ENCODE results near the gene CYP46A1.

Gene CYP46A1

DNA sequence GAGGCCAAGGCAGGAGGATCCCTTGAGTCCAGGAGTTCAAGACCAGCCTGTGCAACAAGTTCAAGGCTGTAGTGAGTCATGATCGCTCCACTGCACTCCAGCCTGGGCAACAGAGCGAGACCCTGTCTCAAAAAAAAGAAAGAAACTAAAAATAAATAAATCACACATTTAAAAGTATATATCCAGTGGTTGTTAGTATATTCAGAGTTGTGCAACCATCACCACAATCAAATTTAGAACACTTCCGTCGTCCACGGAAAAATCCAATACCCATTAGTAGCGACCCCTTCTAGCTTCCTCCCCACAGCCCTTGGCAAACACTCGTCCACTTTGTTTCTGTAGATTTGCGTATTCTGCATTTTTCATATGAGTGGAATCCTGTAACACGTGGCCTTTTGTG, 64.4 kb downstream of the CYP46A1 start:
- TF ChIP-seq, protein P1, sequence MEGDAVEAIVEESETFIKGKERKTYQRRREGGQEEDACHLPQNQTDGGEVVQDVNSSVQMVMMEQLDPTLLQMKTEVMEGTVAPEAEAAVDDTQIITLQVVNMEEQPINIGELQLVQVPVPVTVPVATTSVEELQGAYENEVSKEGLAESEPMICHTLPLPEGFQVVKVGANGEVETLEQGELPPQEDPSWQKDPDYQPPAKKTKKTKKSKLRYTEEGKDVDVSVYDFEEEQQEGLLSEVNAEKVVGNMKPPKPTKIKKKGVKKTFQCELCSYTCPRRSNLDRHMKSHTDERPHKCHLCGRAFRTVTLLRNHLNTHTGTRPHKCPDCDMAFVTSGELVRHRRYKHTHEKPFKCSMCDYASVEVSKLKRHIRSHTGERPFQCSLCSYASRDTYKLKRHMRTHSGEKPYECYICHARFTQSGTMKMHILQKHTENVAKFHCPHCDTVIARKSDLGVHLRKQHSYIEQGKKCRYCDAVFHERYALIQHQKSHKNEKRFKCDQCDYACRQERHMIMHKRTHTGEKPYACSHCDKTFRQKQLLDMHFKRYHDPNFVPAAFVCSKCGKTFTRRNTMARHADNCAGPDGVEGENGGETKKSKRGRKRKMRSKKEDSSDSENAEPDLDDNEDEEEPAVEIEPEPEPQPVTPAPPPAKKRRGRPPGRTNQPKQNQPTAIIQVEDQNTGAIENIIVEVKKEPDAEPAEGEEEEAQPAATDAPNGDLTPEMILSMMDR (conservative IDR thresholded peaks at IDR 0.05; ENCODE audit: low read length): no peak
- no peak for DNase-seq (ENCODE audit: low read depth)
- H3K4me3 ChIP-seq (ENCODE audit: low read length): no peak overlapping the region

GRCh38 chr14:99749142-99749541, 65.0 kb downstream of the CYP46A1 start:
- TF ChIP-seq, protein P1 (conservative IDR thresholded peaks at IDR 0.05; ENCODE audit: low read length): peak; percentile 22
- no peak for DNase-seq (ENCODE audit: low read depth)
- no peak overlapping the region for H3K4me3 ChIP-seq (ENCODE audit: low read length)

- no peak overlapping the region for H3K4me3 ChIP-seq (ENCODE audit: low read length)
- TF ChIP-seq, protein P1 (conservative IDR thresholded peaks at IDR 0.05; ENCODE audit: low read length): no peak
- no peak for DNase-seq (ENCODE audit: low read depth)
Measured at GRCh38 chr14:99749763-99750715, 65.9 kb downstream of the CYP46A1 start.

DNA sequence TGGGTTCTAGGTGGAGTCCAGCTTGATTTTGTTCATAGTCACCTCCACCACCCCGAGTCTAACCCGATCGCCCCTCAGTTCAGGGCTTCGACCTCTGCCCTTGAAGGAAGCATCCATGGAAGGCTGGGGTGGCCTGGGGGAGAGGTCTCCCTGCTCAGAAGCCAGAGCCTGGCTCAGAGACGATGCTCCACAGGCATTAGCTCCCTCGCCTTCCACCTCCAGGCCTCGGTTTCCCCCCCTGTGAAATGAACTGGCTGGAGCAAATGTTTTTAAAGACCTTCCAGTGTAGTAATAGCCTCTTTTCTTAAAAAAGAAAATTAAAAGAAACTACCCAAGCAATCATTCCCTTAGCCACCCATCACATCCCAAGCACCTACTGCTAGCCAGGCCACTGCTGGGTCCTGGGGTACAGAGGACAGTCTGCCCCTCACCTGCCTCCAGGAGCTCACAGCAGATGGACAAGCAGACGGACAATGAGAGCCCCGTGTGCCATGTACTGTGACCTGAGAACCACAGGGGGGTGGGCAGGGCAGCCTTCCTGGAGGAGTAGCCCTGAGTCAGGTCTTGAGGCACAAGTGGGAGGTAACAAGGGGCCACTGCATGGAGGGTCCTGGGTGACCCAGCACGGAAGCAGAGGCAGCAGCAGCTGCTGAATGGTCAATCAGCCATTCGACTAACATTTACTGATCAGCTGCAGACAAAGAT, 66.8 kb downstream of the CYP46A1 start:
- TF ChIP-seq, protein P1 (conservative IDR thresholded peaks at IDR 0.05; ENCODE audit: low read length): no peak
- H3K4me3 ChIP-seq (ENCODE audit: low read length): no peak overlapping the region
- no peak for DNase-seq (ENCODE audit: low read depth)

DNA sequence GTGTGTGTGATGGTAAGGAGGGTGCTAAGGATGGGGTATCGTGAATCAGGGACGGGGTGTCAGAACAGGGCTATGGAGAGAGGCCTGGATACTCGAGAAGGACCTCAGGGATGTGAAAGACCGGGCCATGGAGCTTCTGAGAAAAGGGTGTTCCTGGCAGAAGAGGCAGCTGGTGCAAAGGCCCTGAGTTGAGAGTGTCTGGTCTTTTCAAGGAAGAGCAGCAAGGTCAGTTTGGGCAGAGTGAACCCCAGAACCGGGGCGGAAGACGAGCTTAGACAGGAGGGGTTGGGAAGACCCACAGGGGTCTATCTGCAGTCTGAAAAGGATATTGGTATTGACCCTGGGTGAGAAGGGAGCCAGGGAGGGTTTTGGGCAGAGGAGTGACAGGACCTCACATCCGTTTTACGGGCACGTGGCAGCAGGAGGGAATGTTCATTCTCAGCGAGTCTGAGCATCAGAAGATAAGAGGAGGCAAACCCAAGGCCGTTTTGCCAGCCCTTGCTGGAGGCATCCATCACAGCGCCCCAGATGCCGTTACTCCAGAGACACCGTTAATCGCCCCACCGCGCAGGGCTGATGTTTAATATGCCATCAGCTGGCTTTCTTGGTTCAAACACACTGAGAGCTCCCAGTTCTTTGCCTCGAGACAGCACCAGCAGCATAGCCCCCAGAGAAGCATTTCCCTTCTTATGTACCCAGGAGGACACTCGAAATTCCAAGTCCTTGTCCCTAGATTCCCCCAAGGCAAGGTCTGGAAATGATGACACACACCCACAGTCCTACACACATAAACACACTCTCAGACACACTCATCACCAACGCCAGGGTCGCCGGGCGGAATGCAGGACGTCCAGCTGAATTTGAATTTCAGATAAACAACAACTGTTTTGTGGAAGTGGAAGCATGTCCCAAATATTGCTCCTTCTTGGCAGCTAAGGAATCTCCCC, 67.7 kb downstream of the CYP46A1 start:
- H3K4me3 ChIP-seq (ENCODE audit: low read length): no peak overlapping the region
- TF ChIP-seq, protein P1 (conservative IDR thresholded peaks at IDR 0.05; ENCODE audit: low read length): no peak
- peak; percentile 43 for DNase-seq (ENCODE audit: low read depth)

DNA sequence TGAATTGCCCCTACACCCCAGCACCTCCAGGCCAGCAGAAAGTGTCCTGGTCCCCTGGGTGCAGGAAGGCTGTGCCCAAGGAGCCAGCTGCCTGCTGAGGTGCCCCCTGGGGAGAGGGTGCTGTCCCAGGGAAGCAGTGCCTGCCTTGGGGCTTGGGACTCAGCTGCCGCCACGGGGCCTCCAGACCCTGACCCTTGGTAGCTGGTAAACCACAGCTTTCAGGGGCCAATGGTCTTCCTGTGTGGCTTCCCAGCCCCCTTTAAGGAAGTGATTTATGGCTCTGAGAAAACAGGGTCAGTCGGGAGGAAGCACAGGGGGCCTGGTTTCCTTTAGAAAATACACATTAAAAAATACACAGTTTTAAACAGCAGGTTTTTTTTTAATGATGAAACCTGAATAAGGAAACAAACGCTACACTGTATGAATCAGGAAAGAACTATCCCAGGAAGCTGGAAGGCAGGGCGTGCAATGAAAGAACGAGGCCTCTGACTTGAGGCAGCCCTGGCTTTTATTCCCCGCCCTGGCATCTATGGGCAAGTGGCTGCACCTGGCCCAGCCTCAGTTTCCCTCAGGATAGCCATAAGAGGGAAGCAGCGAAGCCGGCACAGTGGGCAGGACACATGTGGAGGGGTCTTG, 68.5 kb downstream of the CYP46A1 start:
- TF ChIP-seq, protein P1 (conservative IDR thresholded peaks at IDR 0.05; ENCODE audit: low read length): no peak
- H3K4me3 ChIP-seq (ENCODE audit: low read length): no peak overlapping the region
- DNase-seq (ENCODE audit: low read depth): peak; percentile 72

All from AG10803 (cell line).